Endothelial cell of umbilical vein (primary cell): Measurements from ENCODE around the gene NCF4.

ENCODE experiments used
- EZH2 ChIP-seq: IDR thresholded peaks from 2 replicates; pipeline ENCODE4 v1.6.1; 2012; ENCODE audit warnings: borderline replicate concordance, low read depth, mild to moderate bottlenecking, moderate library complexity, low read length, inconsistent platforms; ENCODE audit not compliant: severe bottlenecking
- GATA2 ChIP-seq: IDR thresholded peaks from 2 replicates; pipeline ENCODE4 v1.7.0; 2011; ENCODE audit warnings: low read depth, mild to moderate bottlenecking, moderate library complexity, mixed read lengths, low read length; ENCODE audit not compliant: insufficient read length, insufficient read depth
- POLR2A ChIP-seq: IDR thresholded peaks from 2 replicates; pipeline ENCODE4 v1.6.1; 2012; ENCODE audit warnings: low read depth, mild to moderate bottlenecking, control low read depth, low read length
- POLR2AphosphoS5 ChIP-seq: IDR thresholded peaks from 2 replicates; pipeline ENCODE4 v1.6.1; 2012; ENCODE audit warnings: low read depth, mild to moderate bottlenecking, control low read depth, low read length, moderate library complexity; ENCODE audit not compliant: insufficient read depth
- TF ChIP-seq, protein P1 (sequence below), 2 donors: IDR thresholded peaks; 1 replicate in 1 of 2; 2 replicates in 1 of 2; pipeline ENCODE4 v1.5.1; 2011; ENCODE audit warnings: low read length in 2 of 2, mild to moderate bottlenecking in 2 of 2, moderate library complexity in 2 of 2, control low read depth in 1 of 2, inconsistent platforms in 1 of 2, low read depth in 1 of 2; ENCODE audit not compliant: insufficient read depth in 1 of 2; ENCODE audit errors: extremely low read depth in 1 of 2
- TF ChIP-seq, protein P2 (sequence below): IDR thresholded peaks from 2 replicates; pipeline ENCODE4 v1.6.1; 2011; ENCODE audit not compliant: insufficient read depth, insufficient read length

DNA sequence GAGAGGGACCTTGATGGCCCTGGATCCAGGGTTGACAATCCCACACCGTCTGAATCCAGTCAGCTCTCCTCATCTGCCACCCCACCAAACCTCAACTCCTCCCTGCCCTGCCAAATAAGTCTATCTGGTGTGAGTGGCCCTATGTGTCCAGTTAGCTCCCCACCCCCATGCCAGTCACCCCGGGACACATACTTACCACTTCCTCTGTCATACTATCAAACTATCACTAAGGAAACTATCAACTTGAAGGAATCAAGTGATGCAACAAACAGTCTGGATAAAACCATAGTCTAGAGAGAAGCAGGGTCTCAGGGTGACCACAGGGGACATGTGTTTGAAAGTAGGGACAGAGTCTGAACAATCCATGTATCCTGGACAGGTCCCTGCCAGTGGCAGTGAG lies 39.4 kb downstream of the NCF4 start:
- TF ChIP-seq, protein P1, sequence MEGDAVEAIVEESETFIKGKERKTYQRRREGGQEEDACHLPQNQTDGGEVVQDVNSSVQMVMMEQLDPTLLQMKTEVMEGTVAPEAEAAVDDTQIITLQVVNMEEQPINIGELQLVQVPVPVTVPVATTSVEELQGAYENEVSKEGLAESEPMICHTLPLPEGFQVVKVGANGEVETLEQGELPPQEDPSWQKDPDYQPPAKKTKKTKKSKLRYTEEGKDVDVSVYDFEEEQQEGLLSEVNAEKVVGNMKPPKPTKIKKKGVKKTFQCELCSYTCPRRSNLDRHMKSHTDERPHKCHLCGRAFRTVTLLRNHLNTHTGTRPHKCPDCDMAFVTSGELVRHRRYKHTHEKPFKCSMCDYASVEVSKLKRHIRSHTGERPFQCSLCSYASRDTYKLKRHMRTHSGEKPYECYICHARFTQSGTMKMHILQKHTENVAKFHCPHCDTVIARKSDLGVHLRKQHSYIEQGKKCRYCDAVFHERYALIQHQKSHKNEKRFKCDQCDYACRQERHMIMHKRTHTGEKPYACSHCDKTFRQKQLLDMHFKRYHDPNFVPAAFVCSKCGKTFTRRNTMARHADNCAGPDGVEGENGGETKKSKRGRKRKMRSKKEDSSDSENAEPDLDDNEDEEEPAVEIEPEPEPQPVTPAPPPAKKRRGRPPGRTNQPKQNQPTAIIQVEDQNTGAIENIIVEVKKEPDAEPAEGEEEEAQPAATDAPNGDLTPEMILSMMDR (IDR thresholded peaks at IDR 0.05; ENCODE audit: extremely low read depth in 1 of 2, insufficient read depth in 1 of 2, low read depth in 1 of 2, low read length in 2 of 2) = no peak
- no peak for TF ChIP-seq POLR2AphosphoS5
- TF ChIP-seq POLR2A = no peak
- TF ChIP-seq, protein P2, sequence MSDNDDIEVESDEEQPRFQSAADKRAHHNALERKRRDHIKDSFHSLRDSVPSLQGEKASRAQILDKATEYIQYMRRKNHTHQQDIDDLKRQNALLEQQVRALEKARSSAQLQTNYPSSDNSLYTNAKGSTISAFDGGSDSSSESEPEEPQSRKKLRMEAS = no peak
- TF ChIP-seq GATA2 = no peak
- no peak for TF ChIP-seq EZH2
